ENCODE measurements around the gene YWHAG. TPM values are rescaled to one million over a fixed set of nuclear protein-coding genes. Genes with fewer than 3 reads are reported as not detected.

YWHAG gene
- total RNA-seq, 2 experiments from 2014 or later = 42.6 to 126 TPM

- Histone ChIP-seq H3K79me2 (ENCODE audit: insufficient read depth, low read depth, low read length) (no peaks in the 10 kb centered on the region), H2AFZ (ENCODE audit: low read length) (peak within 1 kb of the TSS; percentile 42; the same call in 1 of the 2 replicates), H4K20me1 (ENCODE audit: insufficient read depth, low read length) (no peaks in the 10 kb centered on the region), H3K4me1 (ENCODE audit: insufficient read depth, low read length, poor library complexity, severe bottlenecking) (peaks cover 44% of the 10 kb centered on the region), H3K9me2 (ENCODE audit: insufficient read depth, low read length) (no peaks in the 10 kb centered on the region), H3K36me3 (ENCODE audit: insufficient read depth, low read length) (peaks cover 9% of the 10 kb centered on the region; the same call in 1 of the 2 replicates), H3K9me3 (ENCODE audit: low read length) (no peaks in the 10 kb centered on the region), H3K4me2 (ENCODE audit: low read length) (peak within 1 kb of the TSS; percentile 87), H3K27ac (ENCODE audit: low read depth, low read length, poor library complexity, severe bottlenecking) (peak within 1 kb of the TSS; percentile 81), H3K4me3 (ENCODE audit: low read depth, low read length, poor library complexity, severe bottlenecking) (peak within 1 kb of the TSS; percentile 89)
- POLR2A ChIA-PET = interaction anchor here (0.9 to 2.7 kb wide), 2 partner anchors 11 to 15 kb away, joined by 4 to 13 read pairs; no protein-coding TSS in a partner anchor
- CTCF ChIA-PET (ENCODE audit: unreplicated experiment) = no interaction called here
- no TSS peak for BruUV-seq (replicated peaks)
- peak; percentile 86 for DNase-seq (ENCODE audit: low spot score)
- intact Hi-C loops (cut with micrococcal nuclease; ENCODE audit: unreplicated experiment) = loop anchor here (1.0 kb wide), 1 partner anchor 12 kb away; no protein-coding TSS in a partner anchor
- TF ChIP-seq, protein P1, sequence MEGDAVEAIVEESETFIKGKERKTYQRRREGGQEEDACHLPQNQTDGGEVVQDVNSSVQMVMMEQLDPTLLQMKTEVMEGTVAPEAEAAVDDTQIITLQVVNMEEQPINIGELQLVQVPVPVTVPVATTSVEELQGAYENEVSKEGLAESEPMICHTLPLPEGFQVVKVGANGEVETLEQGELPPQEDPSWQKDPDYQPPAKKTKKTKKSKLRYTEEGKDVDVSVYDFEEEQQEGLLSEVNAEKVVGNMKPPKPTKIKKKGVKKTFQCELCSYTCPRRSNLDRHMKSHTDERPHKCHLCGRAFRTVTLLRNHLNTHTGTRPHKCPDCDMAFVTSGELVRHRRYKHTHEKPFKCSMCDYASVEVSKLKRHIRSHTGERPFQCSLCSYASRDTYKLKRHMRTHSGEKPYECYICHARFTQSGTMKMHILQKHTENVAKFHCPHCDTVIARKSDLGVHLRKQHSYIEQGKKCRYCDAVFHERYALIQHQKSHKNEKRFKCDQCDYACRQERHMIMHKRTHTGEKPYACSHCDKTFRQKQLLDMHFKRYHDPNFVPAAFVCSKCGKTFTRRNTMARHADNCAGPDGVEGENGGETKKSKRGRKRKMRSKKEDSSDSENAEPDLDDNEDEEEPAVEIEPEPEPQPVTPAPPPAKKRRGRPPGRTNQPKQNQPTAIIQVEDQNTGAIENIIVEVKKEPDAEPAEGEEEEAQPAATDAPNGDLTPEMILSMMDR (conservative IDR thresholded peaks at IDR 0.05; ENCODE audit: low read length) = 0 out of 2 replicates have a peak, but pooled peaks have one; percentile 8
- TF ChIP-seq EZH2phosphoT487 (IDR thresholded peaks at IDR 0.05; ENCODE audit: borderline replicate concordance, low read depth, low read length) = no peak
These were observed 56.2 kb downstream of the YWHAG start, which contains the start of gene HSPB1 for GRCh38 chr7:76302347-76303201. TSS of gene HSPB1 (plus strand) at chr7:76302673. CDS start at chr7:76302713, 40 bp downstream.

DNA sequence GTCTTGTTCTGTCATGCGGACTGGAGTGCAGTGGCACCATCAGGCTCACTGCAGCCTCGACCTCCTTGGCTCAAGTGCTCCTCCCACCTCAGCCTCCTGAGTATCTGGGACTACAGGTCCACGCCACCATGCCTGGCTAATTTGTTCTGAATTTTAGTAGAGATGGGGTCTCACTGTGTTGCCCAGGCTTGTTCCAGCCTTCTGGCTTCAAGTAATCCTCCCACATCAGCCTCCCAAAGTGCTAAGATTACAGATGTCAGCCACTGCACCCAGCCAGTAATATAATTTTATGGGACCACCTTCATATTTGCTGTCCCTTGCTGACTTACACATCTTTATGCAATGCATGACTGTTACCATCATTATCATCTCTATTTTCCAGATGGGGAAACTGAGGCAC is 57.8 kb downstream of the YWHAG start:
- no TSS peak for BruUV-seq (replicated peaks)

More for the DNA sequence above, 57.8 kb downstream of the YWHAG start:
- H3K4me3 ChIP-seq (ENCODE audit: low read depth, low read length, poor library complexity, severe bottlenecking) = no peak overlapping the region
- no peak for TF ChIP-seq EZH2phosphoT487 (IDR thresholded peaks at IDR 0.05; ENCODE audit: borderline replicate concordance, low read depth, low read length)
- TF ChIP-seq, protein P1 (conservative IDR thresholded peaks at IDR 0.05; ENCODE audit: low read length) = no peak
- POLR2A ChIA-PET = no interaction called here
- no peaks in the 10 kb centered on the region for H3K9me2 ChIP-seq (ENCODE audit: insufficient read depth, low read length)
- CTCF ChIA-PET (ENCODE audit: unreplicated experiment) = no interaction called here
- peaks cover 29% of the 10 kb centered on the region for H3K4me1 ChIP-seq (ENCODE audit: insufficient read depth, low read length, poor library complexity, severe bottlenecking)
- no peaks in the 10 kb centered on the region for H3K9me3 ChIP-seq (ENCODE audit: low read length)
- intact Hi-C loops (cut with micrococcal nuclease; ENCODE audit: unreplicated experiment) = no loop called here
- no peaks in the 10 kb centered on the region for H4K20me1 ChIP-seq (ENCODE audit: insufficient read depth, low read length)
- no peak overlapping the region for H2AFZ ChIP-seq (ENCODE audit: low read length)
- DNase-seq (ENCODE audit: low spot score) = no peak
- no peak overlapping the region for H3K27ac ChIP-seq (ENCODE audit: low read depth, low read length, poor library complexity, severe bottlenecking)
- peaks cover 9% of the 10 kb centered on the region; the same call in 1 of the 2 replicates for H3K36me3 ChIP-seq (ENCODE audit: insufficient read depth, low read length)
- H3K79me2 ChIP-seq (ENCODE audit: insufficient read depth, low read depth, low read length) = no peaks in the 10 kb centered on the region
- H3K4me2 ChIP-seq (ENCODE audit: low read length) = no peak overlapping the region
